GM19099 (cell line): Measurements from ENCODE around the gene MTCL1.

Source experiments
- POLR2A ChIP-seq: IDR thresholded peaks from 3 replicates; pipeline ENCODE4 v1.6.1; 2011; ENCODE audit warnings: low read depth; ENCODE audit not compliant: insufficient read length; ENCODE audit errors: extremely low read depth

MTCL1 gene

GRCh38 chr18:8823530-8823929 lies 118.2 kb downstream of the MTCL1 start:
- no peak for TF ChIP-seq POLR2A

DNA sequence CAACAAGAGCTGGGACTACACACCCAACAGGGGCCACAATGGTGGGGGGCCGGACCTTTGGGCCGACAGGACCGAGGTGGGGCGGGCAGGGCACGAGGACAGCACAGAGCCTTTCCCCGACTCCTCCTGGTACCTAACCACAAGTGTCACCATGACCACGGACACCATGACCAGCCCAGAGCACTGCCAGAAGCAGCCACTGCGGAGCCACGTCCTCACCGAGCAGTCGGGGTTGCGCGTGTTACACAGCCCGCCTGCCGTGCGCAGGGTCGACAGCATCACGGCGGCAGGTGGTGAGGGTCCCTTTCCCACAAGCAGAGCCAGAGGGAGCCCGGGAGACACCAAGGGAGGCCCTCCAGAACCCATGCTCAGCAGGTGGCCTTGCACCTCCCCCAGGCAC lies 119.5 kb downstream of the MTCL1 start:
- no peak for TF ChIP-seq POLR2A

GRCh38 chr18:8825273-8825672 lies 119.9 kb downstream of the MTCL1 start:
- no peak for TF ChIP-seq POLR2A

- no peak for TF ChIP-seq POLR2A
Observed at GRCh38 chr18:8825729-8826375, 120.5 kb downstream of the MTCL1 start.

DNA sequence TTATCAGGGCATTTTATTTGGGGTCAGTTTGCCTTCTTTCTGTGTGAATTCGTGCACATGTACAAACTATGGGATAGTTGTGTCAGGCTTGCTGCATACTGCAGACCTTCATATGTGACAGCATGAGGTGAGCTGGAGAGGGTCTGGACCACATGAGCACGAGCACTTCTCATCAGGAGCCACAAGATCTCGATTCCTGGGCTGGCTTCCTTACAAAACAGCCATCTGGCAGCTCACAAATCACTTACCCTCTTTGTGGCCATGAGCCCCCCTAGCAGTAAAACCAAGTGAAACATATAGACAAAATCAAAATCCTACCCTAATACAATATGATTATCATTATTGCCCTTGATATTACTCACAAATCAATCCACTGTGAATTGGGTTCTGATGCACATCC lies 121.2 kb downstream of the MTCL1 start:
- TF ChIP-seq POLR2A: no peak

DNA sequence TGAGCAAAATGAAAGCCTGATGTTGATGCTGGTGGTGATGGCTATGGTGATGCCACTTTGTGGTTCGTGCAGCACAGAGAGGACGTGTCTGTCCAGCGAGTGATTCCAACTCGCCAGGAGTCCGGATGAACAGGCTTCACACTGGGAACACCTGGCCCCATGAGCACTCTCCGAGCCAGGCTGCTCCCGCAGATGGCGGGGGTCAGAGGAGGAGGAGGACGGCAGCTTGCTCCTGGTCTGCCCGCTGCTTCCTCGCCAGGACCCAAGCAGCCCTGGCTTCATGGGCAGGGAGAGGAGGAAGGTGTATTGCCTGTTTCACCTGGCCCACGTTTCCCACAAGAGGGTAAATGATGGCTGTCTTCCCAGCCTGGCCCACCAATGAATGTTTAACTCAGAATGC lies 121.6 kb downstream of the MTCL1 start:
- no peak for TF ChIP-seq POLR2A

GRCh38 chr18:8828300-8828699 lies 122.9 kb downstream of the MTCL1 start:
- no peak for TF ChIP-seq POLR2A

- TF ChIP-seq POLR2A: no peak
Observed at GRCh38 chr18:8828798-8829197, 123.4 kb downstream of the MTCL1 start.

- TF ChIP-seq POLR2A: no peak
Observed at GRCh38 chr18:8830067-8831060, 125.0 kb downstream of the MTCL1 start.

GRCh38 chr18:8831112-8831511 lies 125.8 kb downstream of the MTCL1 start:
- TF ChIP-seq POLR2A: no peak

DNA sequence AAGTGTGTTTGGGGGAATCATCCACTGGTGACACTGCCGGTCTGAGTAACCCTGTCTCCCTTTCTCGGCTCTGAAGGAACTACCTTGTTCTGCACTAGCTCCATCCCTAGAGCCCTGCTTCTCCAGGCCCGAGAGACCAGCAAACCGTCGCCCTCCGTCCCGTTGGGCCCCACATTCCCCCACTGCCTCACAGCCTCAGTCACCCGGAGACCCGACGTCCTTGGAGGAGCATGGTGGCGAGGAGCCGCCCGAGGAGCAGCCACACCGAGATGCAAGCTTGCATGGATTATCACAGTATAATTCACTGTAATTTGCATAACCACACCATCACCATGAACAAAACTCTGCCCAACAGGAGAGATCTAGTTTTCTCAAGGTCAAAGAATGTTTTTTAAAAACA lies 126.2 kb downstream of the MTCL1 start:
- TF ChIP-seq POLR2A: no peak

GRCh38 chr18:8833480-8833879 lies 128.1 kb downstream of the MTCL1 start:
- TF ChIP-seq POLR2A: no peak

- TF ChIP-seq POLR2A: no peak
Observed at GRCh38 chr18:8834881-8835280, 129.5 kb downstream of the MTCL1 start.

DNA sequence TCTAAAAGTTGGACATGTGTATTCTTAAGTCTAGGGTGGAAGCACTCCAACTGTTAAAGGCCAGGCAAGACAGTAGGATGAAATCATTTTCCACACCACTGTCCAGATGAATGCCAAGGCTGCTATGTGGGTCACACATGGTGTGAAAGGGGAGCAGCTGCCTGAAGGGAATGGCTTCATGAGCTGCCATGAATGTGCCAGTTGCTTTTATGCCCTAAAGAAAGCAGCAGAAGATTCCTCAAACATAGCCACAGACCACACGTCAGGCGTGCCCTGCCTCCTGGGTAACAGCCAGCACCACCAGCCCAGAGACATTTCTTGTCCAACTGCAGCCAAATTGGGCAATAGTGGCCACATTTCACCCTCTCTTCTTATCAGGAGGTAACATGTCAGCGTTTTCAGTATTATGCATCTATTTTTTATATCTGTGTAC lies 130.2 kb downstream of the MTCL1 start:
- TF ChIP-seq POLR2A: no peak

DNA sequence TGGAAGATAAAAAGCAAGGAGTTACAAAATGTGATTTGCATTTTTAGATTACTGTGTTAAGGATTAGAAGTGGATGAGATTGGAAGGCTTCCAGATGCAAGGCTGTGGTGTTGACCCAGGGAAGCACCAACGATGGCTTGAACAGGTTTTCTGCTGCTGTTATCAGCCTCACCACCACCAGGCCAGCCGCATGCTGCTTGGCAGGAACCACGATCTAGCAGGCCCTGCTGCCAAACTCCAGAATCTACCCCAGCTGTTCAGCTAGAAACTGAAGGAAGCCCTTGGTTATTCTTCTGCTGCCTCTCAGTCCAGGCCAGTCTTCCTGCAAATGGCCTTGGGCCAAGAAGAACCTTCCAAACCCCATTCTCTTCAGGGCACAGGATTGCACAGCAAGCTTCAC lies 133.9 kb downstream of the MTCL1 start:
- no peak for TF ChIP-seq POLR2A
